Measurements from ENCODE around the gene MYO1D. TPM values are rescaled to one million over a fixed set of nuclear protein-coding genes. Genes with fewer than 3 reads are reported as not detected.

Gene MYO1D
- total and polyA plus RNA-seq, 2 donors (not counting 1 experiment from before 2014, with no cell fraction given), result 5.4 to 26.7 TPM

DNA sequence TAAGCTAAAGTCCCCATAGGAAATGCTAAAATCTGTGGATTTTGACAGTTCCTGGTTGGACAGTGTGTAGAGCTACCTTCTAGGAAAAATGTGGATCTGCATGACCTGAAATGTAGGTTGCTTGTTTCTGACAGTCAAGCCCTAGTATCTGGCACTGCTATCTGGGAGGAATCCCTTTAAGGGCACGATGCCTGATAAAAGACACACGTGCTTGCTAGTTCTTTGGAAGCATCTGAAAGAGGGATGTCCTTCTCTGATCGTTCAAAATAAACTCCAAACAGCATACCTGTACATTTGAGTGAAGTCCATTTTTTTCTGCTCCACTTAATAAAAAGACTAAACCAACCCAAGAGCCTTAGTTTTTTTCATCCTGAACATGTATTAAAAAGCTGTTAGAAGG is 288.8 kb downstream of the MYO1D start:
- Histone ChIP-seq H3K9ac (ENCODE audit: low read length) (no peak overlapping the region), H3K4me3 (ENCODE audit: control extremely low read depth in 1 of 5, extremely low read depth in 1 of 5, insufficient read depth in 1 of 5, low read depth in 2 of 5, low read length in 4 of 5) (no peak overlapping the region), H3K27me3 (replicated peaks in 1 of 4; ENCODE audit: control extremely low read depth in 1 of 4, control insufficient read depth in 3 of 4, insufficient read depth in 4 of 4, low read length in 3 of 4) (no peaks in the 10 kb centered on the region), H3K4me2 (replicated peaks; ENCODE audit: low read depth, low read length, poor library complexity, severe bottlenecking) (no peak overlapping the region), H3K27ac (ENCODE audit: low read length in 2 of 2) (no peak overlapping the region), H3K4me1 (ENCODE audit: control insufficient read depth in 2 of 2, insufficient read depth in 2 of 2, low read length in 2 of 2) (no peaks in the 10 kb centered on the region), H2AFZ (ENCODE audit: insufficient read depth, low read depth, low read length, poor library complexity, severe bottlenecking) (no peak overlapping the region), H3K9me3 (ENCODE audit: control extremely low read depth in 1 of 3, control insufficient read depth in 2 of 3, insufficient read depth in 1 of 3, low read length in 2 of 3) (peaks cover 0 to 7% (median 6%) of the 10 kb centered on the region in 3 donors), H4K20me1 (ENCODE audit: control insufficient read depth, insufficient read depth, low read length, poor library complexity, severe bottlenecking) (no peaks in the 10 kb centered on the region), H3K79me2 (ENCODE audit: control insufficient read depth, insufficient read depth, low read length) (no peaks in the 10 kb centered on the region), H3K36me3 (replicated peaks in 1 of 2; ENCODE audit: control extremely low read depth in 1 of 2, control insufficient read depth in 1 of 2, extremely low read depth in 1 of 2, insufficient read depth in 2 of 2, low read length in 1 of 2) (no peaks in the 10 kb centered on the region)
- Mint-ChIP-seq H3K9me3 (ENCODE audit: insufficient read depth) (peaks cover 3% of the 10 kb centered on the region), H3K27ac (no peak overlapping the region), H3K27me3 (no peaks in the 10 kb centered on the region), H3K4me3 (no peak overlapping the region), H3K4me1 (peaks cover 6% of the 10 kb centered on the region)
- TF ChIP-seq EZH2 (IDR thresholded peaks at IDR 0.05; ENCODE audit: borderline replicate concordance, insufficient read depth, low read depth, low read length, poor library complexity, severe bottlenecking), result no peak
- TF ChIP-seq, protein P1, sequence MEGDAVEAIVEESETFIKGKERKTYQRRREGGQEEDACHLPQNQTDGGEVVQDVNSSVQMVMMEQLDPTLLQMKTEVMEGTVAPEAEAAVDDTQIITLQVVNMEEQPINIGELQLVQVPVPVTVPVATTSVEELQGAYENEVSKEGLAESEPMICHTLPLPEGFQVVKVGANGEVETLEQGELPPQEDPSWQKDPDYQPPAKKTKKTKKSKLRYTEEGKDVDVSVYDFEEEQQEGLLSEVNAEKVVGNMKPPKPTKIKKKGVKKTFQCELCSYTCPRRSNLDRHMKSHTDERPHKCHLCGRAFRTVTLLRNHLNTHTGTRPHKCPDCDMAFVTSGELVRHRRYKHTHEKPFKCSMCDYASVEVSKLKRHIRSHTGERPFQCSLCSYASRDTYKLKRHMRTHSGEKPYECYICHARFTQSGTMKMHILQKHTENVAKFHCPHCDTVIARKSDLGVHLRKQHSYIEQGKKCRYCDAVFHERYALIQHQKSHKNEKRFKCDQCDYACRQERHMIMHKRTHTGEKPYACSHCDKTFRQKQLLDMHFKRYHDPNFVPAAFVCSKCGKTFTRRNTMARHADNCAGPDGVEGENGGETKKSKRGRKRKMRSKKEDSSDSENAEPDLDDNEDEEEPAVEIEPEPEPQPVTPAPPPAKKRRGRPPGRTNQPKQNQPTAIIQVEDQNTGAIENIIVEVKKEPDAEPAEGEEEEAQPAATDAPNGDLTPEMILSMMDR (IDR thresholded peaks at IDR 0.05), result no peak
- no peak for DNase-seq
- ATAC-seq (ENCODE audit: low read depth), result no peak
- WGBS (ENCODE audit: insufficient coverage), result no CpG with 5 or more reads among the region's 3 CpGs
- POLR2A ChIA-PET, result interaction anchor here (0.6 kb wide), 1 partner anchor 63 kb away, joined by 6 read pairs; no protein-coding TSS in a partner anchor
- intact Hi-C loops (cut with micrococcal nuclease), result no loop called here
- CTCF ChIA-PET, result interaction anchor here (0.8 kb wide), 1 partner anchor 11 kb away, joined by 3 read pairs; no protein-coding TSS in a partner anchor

DNA sequence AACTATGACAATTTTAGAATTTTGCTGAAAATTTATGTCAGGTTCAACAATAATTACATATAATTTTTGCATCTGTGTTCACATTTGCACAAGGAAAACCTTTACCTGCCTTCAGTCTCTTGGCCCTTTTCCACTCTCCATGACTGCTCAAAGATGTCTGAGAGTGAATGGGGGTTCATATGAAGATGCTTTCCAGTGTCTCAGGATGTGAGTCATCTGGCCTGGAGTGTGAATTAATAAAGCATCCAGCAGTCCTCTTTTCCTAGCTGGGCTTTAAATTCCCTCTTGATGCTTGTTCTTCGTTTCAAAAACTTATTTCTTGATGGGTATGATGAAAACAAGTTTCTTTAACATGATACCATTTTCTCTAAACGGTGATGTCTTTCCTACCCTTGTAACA is 290.3 kb downstream of the MYO1D start:
- Histone ChIP-seq H3K4me1 (ENCODE audit: control insufficient read depth in 2 of 2, insufficient read depth in 2 of 2, low read length in 2 of 2) (no peaks in the 10 kb centered on the region), H3K4me2 (replicated peaks; ENCODE audit: low read depth, low read length, poor library complexity, severe bottlenecking) (no peak overlapping the region), H3K27ac (ENCODE audit: low read length in 2 of 2) (no peak overlapping the region), H3K9me3 (ENCODE audit: control extremely low read depth in 1 of 3, control insufficient read depth in 2 of 3, insufficient read depth in 1 of 3, low read length in 2 of 3) (peaks cover 0 to 13% (median 10%) of the 10 kb centered on the region in 3 donors), H4K20me1 (ENCODE audit: control insufficient read depth, insufficient read depth, low read length, poor library complexity, severe bottlenecking) (no peaks in the 10 kb centered on the region), H3K36me3 (replicated peaks in 1 of 2; ENCODE audit: control extremely low read depth in 1 of 2, control insufficient read depth in 1 of 2, extremely low read depth in 1 of 2, insufficient read depth in 2 of 2, low read length in 1 of 2) (no peaks in the 10 kb centered on the region), H2AFZ (ENCODE audit: insufficient read depth, low read depth, low read length, poor library complexity, severe bottlenecking) (no peak overlapping the region), H3K9ac (ENCODE audit: low read length) (no peak overlapping the region), H3K4me3 (ENCODE audit: control extremely low read depth in 1 of 5, extremely low read depth in 1 of 5, insufficient read depth in 1 of 5, low read depth in 2 of 5, low read length in 4 of 5) (no peak overlapping the region), H3K79me2 (ENCODE audit: control insufficient read depth, insufficient read depth, low read length) (no peaks in the 10 kb centered on the region), H3K27me3 (replicated peaks in 1 of 4; ENCODE audit: control extremely low read depth in 1 of 4, control insufficient read depth in 3 of 4, insufficient read depth in 4 of 4, low read length in 3 of 4) (no peaks in the 10 kb centered on the region)
- H3K9me3 Mint-ChIP-seq (ENCODE audit: insufficient read depth), result peaks cover 9% of the 10 kb centered on the region
- ChIA-PET CTCF (no interaction called here), POLR2A (no interaction called here)
- intact Hi-C loops (cut with micrococcal nuclease), result no loop called here
- no peak for TF ChIP-seq EZH2 (IDR thresholded peaks at IDR 0.05; ENCODE audit: borderline replicate concordance, insufficient read depth, low read depth, low read length, poor library complexity, severe bottlenecking)
- TF ChIP-seq, protein P1 (IDR thresholded peaks at IDR 0.05), result no peak
- WGBS (ENCODE audit: insufficient coverage), result no CpG with 5 or more reads among the region's 2 CpGs
- no peak for ATAC-seq (ENCODE audit: low read depth)
- H3K27ac Mint-ChIP-seq, result no peak overlapping the region
- peaks cover 6% of the 10 kb centered on the region for H3K4me1 Mint-ChIP-seq
- no peak for DNase-seq
- H3K4me3 Mint-ChIP-seq, result no peak overlapping the region
- no peaks in the 10 kb centered on the region for H3K27me3 Mint-ChIP-seq
